Activated CD8-positive, alpha-beta T cell treated with anti-CD3 and anti-CD28 coated beads for 36 hours (primary cell): ENCODE data around the gene NXPE4. TPM values are rescaled to one million over a fixed set of nuclear protein-coding genes. Genes with fewer than 3 reads are reported as not detected.

Source experiments
- ATAC-seq: fragments of 200-7000 bp; cut with Tn5 transposase; one replicate; pipeline ENCODE4 v1.10.0; 2021; ENCODE audit warnings: mild to moderate bottlenecking, moderate library complexity
- CTCF ChIA-PET: fragments of 350-600 bp; sonication (Branson Sonifier 250); formaldehyde crosslinking; loops from one replicate; lab custom pipeline; 2021; ENCODE audit warnings: antibody characterized with exemption; lab: Charles Lee
- POLR2A ChIA-PET: fragments of 350-600 bp; sonication (Branson Sonifier 250); formaldehyde crosslinking; loops from one replicate; lab custom pipeline; 2021; ENCODE audit warnings: antibody characterized with exemption; lab: Charles Lee
- DNase-seq: peaks from one replicate; pipeline ENCODE4 v3.0.0-alpha.2; 2020
- H3K27ac Mint-ChIP-seq: one replicate; pipeline ENCODE4 v1.8.0; 2021; ENCODE audit warnings: mild to moderate bottlenecking, mixed read lengths
- H3K27me3 Mint-ChIP-seq: one replicate; pipeline ENCODE4 v1.8.0; 2021; ENCODE audit warnings: mixed read lengths
- H3K36me3 Mint-ChIP-seq: one replicate; pipeline ENCODE4 v1.8.0; 2021; ENCODE audit warnings: low read depth, mixed read lengths
- H3K4me1 Mint-ChIP-seq: one replicate; pipeline ENCODE4 v1.8.0; 2021; ENCODE audit warnings: low read depth, mixed read lengths
- H3K4me3 Mint-ChIP-seq: one replicate; pipeline ENCODE4 v1.8.0; 2021; ENCODE audit warnings: mild to moderate bottlenecking, moderate library complexity, mixed read lengths
- H3K9me3 Mint-ChIP-seq: one replicate; pipeline ENCODE4 v1.8.0; 2021; ENCODE audit warnings: mixed read lengths
- CTCF ChIP-seq: fragments of 200-600 bp; IDR thresholded peaks from one replicate; pipeline ENCODE4 v1.8.0; 2022; ENCODE audit warnings: antibody characterized with exemption, mild to moderate bottlenecking
- intact Hi-C: fragments of 100-400 bp; cut with micrococcal nuclease; formaldehyde crosslinking; loops from one replicate; pipeline ENCODE4 v1.10.0; 2022
- total RNA-seq, 2 experiments: library from RNA; stranded (reverse); gene quantifications; one replicate each; pipeline ENCODE4 v1.2.3, GENCODE V29; 2021

The NXPE4 gene
- total RNA-seq, 2 experiments from 2014 or later: not detected

GRCh38 chr11:114622858-114623257 is 27.3 kb upstream of the NXPE4 start:
- no peak for DNase-seq
- no peak overlapping the region for H3K27ac Mint-ChIP-seq
- TF ChIP-seq CTCF: no peak
- no peak for ATAC-seq
- H3K4me3 Mint-ChIP-seq: no peak overlapping the region
- H3K9me3 Mint-ChIP-seq: peaks cover 2% of the 10 kb centered on the region
- intact Hi-C loops: no loop called here
- ChIA-PET CTCF (no interaction called here), POLR2A (no interaction called here)
- no peaks in the 10 kb centered on the region for H3K36me3 Mint-ChIP-seq
- no peaks in the 10 kb centered on the region for H3K27me3 Mint-ChIP-seq
- H3K4me1 Mint-ChIP-seq: no peaks in the 10 kb centered on the region

- Mint-ChIP-seq H3K9me3 (peaks cover 2% of the 10 kb centered on the region), H3K4me3 (no peak overlapping the region), H3K27ac (no peak overlapping the region), H3K4me1 (no peaks in the 10 kb centered on the region), H3K36me3 (no peaks in the 10 kb centered on the region), H3K27me3 (no peaks in the 10 kb centered on the region)
- ChIA-PET CTCF (no interaction called here), POLR2A (no interaction called here)
- ATAC-seq: no peak
- intact Hi-C loops: no loop called here
- no peak for TF ChIP-seq CTCF
- DNase-seq: no peak
Measured at GRCh38 chr11:114621950-114622809, 26.6 kb upstream of the NXPE4 start.

GRCh38 chr11:114621072-114621471 is 25.5 kb upstream of the NXPE4 start:
- POLR2A ChIA-PET: no interaction called here
- no peak for TF ChIP-seq CTCF
- H3K36me3 Mint-ChIP-seq: no peaks in the 10 kb centered on the region
- no peak overlapping the region for H3K27ac Mint-ChIP-seq
- peaks cover 2% of the 10 kb centered on the region for H3K9me3 Mint-ChIP-seq
- intact Hi-C loops: no loop called here
- no peak for ATAC-seq
- H3K4me1 Mint-ChIP-seq: no peaks in the 10 kb centered on the region
- DNase-seq: no peak
- H3K27me3 Mint-ChIP-seq: no peaks in the 10 kb centered on the region
- CTCF ChIA-PET: no interaction called here
- H3K4me3 Mint-ChIP-seq: no peak overlapping the region

GRCh38 chr11:114619659-114620173 is 24.1 kb upstream of the NXPE4 start:
- H3K4me3 Mint-ChIP-seq: no peak overlapping the region
- peaks cover 2% of the 10 kb centered on the region for H3K9me3 Mint-ChIP-seq
- ATAC-seq: no peak
- CTCF ChIA-PET: no interaction called here
- H3K36me3 Mint-ChIP-seq: no peaks in the 10 kb centered on the region
- intact Hi-C loops: loop anchor here (10.0 kb wide), 1 partner anchor 275 kb away; no protein-coding TSS in a partner anchor
- no peak overlapping the region for H3K27ac Mint-ChIP-seq
- no peaks in the 10 kb centered on the region for H3K27me3 Mint-ChIP-seq
- POLR2A ChIA-PET: no interaction called here
- TF ChIP-seq CTCF: no peak
- H3K4me1 Mint-ChIP-seq: no peaks in the 10 kb centered on the region
- no peak for DNase-seq

GRCh38 chr11:114618139-114618538 is 22.6 kb upstream of the NXPE4 start:
- Mint-ChIP-seq H3K9me3 (peaks cover 2% of the 10 kb centered on the region), H3K27me3 (no peaks in the 10 kb centered on the region), H3K4me3 (no peak overlapping the region), H3K36me3 (no peaks in the 10 kb centered on the region), H3K4me1 (no peaks in the 10 kb centered on the region), H3K27ac (no peak overlapping the region)
- intact Hi-C loops: loop anchor here (10.0 kb wide), 1 partner anchor 273 kb away; no protein-coding TSS in a partner anchor
- ATAC-seq: no peak
- ChIA-PET POLR2A (no interaction called here), CTCF (no interaction called here)
- DNase-seq: no peak
- no peak for TF ChIP-seq CTCF
